GM12801 (cell line): ENCODE measurements around the gene NTM.

Experiments used
- TF ChIP-seq, protein P1 (sequence below): IDR thresholded peaks from one replicate; pipeline ENCODE4 v1.5.1; 2011; ENCODE audit warnings: control low read depth; ENCODE audit not compliant: insufficient read length; ENCODE audit errors: extremely low read depth

The NTM gene

DNA sequence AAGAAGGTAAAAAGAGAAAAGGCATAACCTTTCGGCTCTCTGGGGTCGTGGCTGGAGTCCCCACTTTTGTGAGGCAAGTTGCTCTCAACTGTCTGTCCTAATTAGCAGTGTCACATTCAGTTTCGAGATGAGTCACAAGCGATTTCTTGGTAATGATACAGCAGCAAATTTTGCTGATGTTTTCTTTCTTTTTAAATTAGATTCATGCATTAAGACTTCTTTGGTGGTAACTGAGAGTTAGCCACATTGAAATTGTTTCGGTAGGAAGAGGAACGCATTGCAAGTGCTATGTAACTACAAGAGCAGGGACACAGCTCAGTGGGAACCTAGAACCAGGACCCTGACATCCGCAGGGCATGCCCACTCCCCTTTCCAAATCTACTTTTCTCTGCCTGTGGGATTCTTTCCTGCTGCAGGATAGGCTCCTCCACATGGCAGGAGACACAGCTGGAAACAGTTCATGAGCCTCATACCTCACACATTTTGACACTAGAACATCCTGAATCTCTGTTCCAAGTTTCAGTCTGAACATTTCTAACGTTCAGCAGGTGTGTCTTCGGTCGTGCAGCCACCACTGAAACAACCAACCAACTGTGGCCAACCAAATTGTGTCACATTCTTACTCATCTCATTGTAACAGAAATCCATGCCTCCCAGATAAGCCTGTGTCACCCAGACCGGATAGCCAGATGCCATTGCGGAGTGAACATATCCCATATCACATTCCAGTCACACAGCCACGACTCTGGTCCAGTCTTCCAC is 987.6 kb downstream of the NTM start:
- TF ChIP-seq, protein P1, sequence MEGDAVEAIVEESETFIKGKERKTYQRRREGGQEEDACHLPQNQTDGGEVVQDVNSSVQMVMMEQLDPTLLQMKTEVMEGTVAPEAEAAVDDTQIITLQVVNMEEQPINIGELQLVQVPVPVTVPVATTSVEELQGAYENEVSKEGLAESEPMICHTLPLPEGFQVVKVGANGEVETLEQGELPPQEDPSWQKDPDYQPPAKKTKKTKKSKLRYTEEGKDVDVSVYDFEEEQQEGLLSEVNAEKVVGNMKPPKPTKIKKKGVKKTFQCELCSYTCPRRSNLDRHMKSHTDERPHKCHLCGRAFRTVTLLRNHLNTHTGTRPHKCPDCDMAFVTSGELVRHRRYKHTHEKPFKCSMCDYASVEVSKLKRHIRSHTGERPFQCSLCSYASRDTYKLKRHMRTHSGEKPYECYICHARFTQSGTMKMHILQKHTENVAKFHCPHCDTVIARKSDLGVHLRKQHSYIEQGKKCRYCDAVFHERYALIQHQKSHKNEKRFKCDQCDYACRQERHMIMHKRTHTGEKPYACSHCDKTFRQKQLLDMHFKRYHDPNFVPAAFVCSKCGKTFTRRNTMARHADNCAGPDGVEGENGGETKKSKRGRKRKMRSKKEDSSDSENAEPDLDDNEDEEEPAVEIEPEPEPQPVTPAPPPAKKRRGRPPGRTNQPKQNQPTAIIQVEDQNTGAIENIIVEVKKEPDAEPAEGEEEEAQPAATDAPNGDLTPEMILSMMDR, result no peak

DNA sequence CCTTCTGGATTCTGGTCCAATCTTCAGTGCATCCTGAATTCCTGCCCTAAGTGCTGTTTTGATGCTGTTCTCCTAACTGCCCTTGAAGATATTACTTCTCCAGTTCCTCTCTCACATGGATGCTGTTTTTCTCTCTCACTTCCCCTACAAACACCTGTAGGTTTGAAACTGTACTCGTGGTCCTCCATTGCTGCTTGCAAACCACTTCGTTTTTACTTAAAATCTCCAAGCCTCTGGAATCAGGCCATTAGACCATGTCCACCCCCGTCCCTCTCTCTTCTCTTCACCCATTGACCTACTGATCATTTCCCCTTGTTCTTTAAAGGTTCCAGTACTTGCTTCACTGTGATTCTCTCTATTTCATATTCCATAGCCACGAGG is 988.1 kb downstream of the NTM start:
- TF ChIP-seq, protein P1, result no peak

DNA sequence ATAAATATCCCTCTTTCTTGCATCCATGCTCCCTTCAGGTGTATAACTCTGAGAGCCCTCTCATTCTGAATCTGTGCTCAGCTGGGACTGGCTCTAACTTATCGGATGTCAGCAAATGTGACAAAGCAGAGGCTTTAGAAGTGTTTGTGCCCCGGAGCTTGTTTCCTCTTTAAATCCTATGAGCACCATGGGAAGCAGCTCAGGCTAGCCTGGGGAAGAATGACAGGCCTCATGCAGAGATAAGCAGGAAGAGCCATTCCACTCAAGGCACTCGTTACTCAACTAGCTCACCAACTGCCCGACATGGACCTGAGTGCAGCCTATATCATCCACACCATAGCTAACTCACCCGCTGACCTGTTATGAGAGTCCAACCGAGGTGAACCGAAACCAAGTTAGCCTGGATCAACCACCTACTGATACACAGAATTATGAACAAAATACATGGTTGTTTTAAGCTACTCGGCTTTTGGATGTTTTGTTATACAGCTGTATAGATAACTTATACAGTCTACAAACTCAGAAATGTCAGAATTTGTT is 990.7 kb downstream of the NTM start:
- TF ChIP-seq, protein P1, result no peak

- TF ChIP-seq, protein P1, result no peak
Observed at GRCh38 chr11:132365650-132366049, 995.2 kb downstream of the NTM start.

- TF ChIP-seq, protein P1, result no peak
Observed at GRCh38 chr11:132367293-132367692, 996.9 kb downstream of the NTM start.

DNA sequence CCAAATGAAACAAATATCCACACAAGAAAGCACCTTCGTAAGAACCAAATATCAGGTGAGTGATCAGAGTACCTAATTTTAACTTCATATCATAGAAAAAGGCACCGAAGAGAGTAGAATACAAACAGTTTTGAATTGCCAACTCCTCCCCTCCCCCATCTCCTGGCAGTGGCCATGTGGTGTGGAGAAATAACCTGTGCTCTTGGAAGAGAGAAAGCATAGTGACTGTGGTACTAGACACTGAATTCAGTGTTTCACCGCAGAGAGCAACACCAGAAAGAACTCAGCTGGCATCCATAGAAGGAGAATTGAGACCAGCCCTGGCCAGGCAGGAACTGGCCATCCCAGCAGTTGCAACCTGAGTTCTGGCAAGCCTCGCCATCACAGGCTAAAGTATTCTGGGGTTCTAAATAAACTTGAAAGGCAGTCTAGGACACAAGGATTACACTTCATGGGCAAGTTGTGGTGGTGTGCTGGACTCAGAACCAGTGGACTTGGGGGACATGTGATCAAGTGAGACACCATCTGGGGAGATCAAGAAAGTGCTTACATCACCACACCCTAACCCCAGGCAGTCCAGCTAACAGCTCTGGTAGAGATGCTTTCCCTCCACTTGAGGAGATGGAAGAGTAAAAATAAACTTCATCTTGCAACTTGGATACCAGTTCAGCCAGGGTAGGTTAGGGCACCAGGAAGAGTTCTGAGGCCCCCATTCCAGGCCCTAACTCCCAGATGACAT is 1003.2 kb downstream of the NTM start:
- TF ChIP-seq, protein P1, result no peak

- TF ChIP-seq, protein P1, result no peak
Observed at GRCh38 chr11:132379540-132379939, 1009.1 kb downstream of the NTM start.
